Measurements from ENCODE around the gene CBLC.

The CBLC gene

DNA sequence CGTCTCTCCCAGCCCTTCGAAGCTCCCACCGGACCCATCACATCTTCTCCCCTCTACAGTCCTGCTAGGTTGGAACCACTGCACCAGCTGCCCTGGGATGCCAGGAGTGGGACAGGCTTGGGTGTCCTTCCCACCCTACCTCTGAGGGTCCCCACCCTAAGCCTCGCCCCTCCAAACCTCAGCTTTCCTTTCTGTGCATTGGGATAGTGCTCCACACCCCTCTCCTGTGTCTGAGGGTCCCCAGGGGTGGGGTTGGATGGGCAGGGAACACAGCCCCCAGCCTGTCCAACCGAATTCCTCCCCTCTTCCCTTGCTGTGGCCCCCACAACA, 31.1 kb upstream of the CBLC start:
- in situ Hi-C loops (cut with HindIII; ENCODE audit: low sequenced_read_pairs), result no loop called here

DNA sequence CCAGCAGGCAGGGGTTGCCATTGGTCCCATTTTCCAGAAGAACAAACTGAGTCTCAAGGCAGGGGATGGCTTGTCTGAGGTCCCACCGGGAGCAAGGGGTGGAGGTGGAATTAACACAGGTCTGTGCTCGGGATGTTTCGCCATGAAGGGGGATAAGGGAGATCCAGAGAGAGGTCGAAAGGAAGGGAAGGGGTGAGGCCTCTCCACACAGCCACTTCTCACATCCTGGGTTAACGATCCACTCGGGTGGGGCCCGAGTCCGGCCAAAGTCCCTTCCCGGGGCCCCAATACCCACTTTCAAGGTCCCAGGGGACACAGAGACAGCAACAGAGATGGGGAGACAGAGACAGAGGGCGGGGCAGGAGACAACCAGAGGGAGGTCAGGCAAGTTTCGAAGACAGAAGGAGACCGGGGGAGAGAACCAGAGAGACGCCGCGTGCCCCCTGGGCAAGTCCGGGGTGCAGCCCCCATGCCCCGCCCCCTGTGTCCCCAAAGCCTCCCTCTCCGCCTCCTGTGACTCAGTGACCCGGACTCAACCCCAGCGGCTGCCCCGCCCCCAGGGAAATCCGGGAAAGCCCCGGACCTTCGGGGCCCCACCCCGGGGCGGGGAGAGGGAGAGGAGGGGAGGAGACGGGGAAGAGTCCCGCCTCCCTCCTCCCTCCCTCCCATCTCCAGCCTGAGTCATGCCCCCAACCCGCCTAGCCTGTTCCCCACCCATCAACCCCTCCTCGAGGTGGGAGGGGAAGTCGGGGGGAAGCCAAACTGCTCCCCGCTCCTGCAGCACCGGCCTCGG, 30.5 kb upstream of the CBLC start:
- in situ Hi-C loops (cut with HindIII; ENCODE audit: low sequenced_read_pairs), result no loop called here

DNA sequence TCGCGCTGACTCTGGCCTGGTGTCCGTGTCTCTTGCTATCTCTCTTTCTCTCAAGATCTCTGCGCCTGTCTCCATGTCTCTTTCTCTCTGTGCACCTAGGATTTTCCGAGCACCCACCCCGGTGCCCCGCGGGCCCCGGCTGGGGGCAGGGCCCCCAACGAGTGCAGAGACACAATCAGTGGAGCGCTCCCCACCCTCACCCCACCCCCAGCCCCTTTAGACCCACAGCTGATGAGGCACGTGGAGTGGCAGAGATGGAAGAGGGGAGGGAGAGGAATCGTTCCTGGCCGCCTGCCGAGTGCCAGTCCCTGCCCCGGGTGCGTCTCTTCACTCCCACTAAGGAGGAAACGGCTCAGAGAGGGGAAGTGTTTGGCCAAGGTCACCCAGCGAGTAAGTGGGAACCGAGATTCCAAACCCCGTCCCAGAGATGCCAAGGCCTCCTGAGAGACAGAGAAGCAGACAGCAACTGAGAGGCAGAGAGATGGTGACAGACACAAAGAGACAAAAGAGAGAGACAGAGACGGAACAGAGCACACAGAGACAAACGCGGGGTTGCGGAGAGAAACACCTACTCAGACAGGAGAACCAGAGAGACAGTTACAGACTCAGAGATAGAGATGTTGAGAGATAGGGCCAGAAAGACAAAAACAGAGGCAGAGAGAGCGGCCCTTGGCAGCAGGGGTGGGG, 29.8 kb upstream of the CBLC start:
- in situ Hi-C loops (cut with HindIII; ENCODE audit: low sequenced_read_pairs), result no loop called here

DNA sequence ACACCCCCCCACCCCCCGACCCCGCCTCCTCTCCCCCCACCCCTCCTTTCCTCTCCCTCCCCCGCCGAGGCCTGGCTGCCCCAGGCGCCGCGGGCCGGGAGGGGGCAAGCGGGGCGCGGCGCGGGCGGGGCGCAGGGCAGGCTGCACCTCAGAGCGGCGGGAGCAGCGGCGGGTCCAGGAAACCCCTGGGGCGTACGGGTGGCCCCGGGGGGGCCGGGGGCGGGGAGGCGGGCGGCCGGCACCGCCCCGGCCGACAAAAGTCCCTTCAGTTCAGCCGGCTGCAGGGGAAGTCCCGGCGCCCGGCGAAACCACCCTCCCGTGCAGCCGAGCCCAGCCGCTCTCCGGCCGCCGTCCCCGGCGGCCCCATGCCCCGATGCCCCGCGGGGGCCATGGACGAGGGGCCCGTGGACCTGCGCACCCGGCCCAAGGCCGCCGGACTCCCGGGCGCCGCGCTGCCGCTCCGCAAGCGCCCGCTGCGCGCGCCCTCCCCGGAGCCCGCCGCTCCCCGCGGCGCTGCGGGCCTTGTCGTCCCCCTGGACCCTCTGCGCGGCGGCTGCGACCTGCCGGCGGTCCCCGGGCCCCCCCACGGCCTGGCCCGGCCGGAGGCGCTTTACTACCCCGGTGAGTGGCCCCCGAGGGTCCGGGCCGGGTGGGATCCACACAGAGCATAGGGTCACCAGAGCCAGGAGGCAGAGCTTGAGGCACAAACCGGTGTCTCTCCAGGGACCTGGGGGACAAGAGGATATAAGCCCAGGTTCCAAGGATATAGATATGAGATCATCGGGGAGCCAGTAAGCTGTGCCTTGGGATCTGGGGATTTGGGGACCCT, 29.1 kb upstream of the CBLC start, which contains the start of gene BCL3:
Gene BCL3, plus strand, starts transcription at position 283 of the 829 bp plus-strand sequence. Its CDS starts 83 bp downstream, at position 366.
- in situ Hi-C loops (cut with HindIII; ENCODE audit: low sequenced_read_pairs), result no loop called here

GRCh38 chr19:44749292-44749691, 28.4 kb upstream of the CBLC start:
- in situ Hi-C loops (cut with HindIII; ENCODE audit: low sequenced_read_pairs), result no loop called here

DNA sequence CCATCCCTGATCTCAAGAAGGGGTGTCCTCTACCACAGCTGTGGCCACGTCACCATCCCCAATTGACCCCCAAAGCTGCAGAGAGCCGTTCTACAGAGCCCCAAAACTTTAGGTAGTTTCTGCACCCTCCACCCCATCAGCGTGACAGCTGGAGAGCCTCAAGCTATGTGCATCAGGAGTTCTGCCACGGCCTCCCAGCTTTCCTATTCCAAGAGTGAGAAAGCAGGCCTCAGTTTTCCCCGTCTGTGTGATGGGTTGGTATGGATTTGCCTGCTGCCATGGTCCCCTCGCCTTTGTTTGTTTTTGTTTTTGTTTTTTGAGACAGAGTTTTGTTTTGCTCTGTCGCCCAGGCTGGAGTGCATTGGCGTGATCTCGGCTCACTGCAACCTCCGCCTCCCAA, 27.7 kb upstream of the CBLC start:
- in situ Hi-C loops (cut with HindIII; ENCODE audit: low sequenced_read_pairs), result no loop called here

- in situ Hi-C loops (cut with HindIII; ENCODE audit: low sequenced_read_pairs), result no loop called here
These were observed 25.4 kb upstream of the CBLC start for GRCh38 chr19:44752123-44752815.

GRCh38 chr19:44752816-44753625, 24.7 kb upstream of the CBLC start:
- in situ Hi-C loops (cut with HindIII; ENCODE audit: low sequenced_read_pairs), result no loop called here

DNA sequence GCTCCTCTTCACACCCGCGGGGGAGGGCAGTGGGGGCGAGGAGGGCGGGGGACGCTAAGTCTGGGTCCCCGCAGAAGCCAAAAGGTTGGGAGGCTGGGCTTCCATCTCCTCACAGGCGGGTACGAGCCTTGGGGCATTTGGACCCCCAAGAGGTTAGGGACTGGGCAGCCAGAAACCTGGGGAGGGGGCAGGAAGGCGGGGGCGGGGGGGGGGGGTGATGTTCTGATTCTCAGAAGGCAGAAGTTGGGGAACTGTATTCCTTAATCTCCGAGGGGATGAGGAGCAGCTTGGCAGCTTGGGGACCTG, 24.1 kb upstream of the CBLC start:
- in situ Hi-C loops (cut with HindIII; ENCODE audit: low sequenced_read_pairs), result no loop called here

- in situ Hi-C loops (cut with HindIII; ENCODE audit: low sequenced_read_pairs), result no loop called here
These were observed 23.5 kb upstream of the CBLC start for GRCh38 chr19:44753932-44754749.

DNA sequence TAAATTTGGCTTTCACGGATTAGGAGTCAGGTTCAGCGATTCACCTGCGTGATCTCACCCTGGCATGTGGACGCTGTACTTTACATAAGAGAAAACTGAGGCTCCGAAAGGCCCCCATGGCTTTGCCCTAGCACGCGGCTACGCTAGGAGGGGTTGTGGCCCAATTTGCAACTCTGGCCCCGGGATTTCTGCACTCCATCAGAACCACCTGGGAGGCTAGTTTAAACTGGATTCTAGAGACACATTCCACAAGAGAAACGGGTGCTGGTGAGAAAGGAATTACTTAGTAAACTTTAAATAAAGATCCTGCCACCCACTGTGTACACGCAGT, 23.0 kb upstream of the CBLC start:
- in situ Hi-C loops (cut with HindIII; ENCODE audit: low sequenced_read_pairs), result no loop called here

DNA sequence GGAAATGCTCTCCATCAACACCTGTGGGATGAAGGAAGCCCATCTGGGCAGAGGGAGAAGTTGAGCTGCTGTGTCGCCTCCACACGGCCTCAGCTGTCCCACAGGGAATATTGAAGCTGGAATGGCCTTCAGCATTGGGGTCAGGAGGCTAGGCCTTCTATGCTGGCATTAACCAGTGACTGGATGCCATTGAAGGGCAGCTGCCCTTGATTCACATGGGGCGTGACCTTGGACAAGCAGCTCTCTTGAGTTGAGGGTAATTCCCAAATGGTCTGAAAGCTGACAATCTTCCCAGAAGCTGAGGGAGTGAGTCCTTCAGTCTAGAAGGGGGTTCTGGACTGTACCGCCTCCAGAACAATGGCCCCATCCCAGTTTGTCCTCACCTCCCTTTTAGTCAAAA, 22.5 kb upstream of the CBLC start:
- in situ Hi-C loops (cut with HindIII; ENCODE audit: low sequenced_read_pairs), result no loop called here

GRCh38 chr19:44756089-44756562, 21.6 kb upstream of the CBLC start:
- in situ Hi-C loops (cut with HindIII; ENCODE audit: low sequenced_read_pairs), result no loop called here

- in situ Hi-C loops (cut with HindIII; ENCODE audit: low sequenced_read_pairs), result no loop called here
These were observed 20.5 kb upstream of the CBLC start for GRCh38 chr19:44757057-44757734.

DNA sequence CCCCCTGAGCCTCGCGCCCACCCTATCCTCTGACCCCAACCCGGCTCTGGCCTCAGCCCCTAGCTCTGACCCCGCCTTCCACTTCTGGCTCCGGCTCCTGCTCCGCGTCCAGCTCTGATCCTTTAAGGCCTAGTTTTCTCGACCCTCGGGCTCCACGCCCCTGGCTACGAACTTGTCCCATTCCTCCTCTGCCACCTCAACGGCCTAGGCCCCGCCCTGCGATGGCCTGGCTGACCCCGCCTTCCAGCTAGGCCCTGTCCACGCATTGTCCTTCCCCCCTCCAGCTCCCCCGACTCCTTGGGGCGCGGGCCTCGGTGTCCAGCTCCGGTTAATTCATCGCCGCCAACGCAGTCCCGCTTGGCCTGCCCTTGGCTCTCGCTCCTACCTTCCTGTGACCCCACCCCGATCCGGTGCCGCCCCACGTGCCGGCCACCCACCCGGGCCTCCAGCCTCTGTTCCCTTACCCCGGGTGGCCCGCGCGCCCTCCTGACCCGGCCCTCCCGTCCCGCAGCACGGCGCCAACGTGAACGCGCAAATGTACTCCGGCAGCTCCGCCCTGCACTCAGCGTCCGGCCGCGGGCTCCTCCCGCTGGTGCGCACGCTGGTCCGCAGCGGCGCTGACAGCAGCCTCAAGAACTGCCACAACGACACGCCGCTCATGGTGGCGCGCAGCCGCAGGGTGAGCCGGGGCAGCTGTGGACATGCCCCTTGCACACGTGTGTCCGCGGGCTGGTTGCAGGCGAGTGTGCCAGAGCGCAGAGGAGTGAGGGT, 19.8 kb upstream of the CBLC start:
- in situ Hi-C loops (cut with HindIII; ENCODE audit: low sequenced_read_pairs), result no loop called here

DNA sequence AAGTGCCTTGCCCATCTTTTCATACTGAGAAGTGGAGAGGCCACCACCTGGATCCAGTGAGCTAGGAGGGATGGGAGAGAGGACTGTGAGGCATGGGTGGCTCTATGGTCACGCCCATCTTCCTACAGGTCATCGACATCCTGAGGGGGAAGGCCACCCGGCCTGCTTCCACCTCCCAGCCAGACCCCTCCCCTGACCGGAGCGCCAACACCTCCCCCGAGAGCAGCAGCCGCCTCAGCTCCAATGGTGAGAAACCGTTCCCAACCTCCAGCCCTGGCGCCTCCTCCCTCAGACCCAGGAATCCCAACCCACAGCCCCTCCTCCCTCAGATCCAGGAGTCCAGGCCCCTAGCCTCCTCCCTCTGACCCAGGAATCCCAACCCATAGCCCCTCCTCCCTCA, 19.1 kb upstream of the CBLC start:
- in situ Hi-C loops (cut with HindIII; ENCODE audit: low sequenced_read_pairs), result no loop called here

DNA sequence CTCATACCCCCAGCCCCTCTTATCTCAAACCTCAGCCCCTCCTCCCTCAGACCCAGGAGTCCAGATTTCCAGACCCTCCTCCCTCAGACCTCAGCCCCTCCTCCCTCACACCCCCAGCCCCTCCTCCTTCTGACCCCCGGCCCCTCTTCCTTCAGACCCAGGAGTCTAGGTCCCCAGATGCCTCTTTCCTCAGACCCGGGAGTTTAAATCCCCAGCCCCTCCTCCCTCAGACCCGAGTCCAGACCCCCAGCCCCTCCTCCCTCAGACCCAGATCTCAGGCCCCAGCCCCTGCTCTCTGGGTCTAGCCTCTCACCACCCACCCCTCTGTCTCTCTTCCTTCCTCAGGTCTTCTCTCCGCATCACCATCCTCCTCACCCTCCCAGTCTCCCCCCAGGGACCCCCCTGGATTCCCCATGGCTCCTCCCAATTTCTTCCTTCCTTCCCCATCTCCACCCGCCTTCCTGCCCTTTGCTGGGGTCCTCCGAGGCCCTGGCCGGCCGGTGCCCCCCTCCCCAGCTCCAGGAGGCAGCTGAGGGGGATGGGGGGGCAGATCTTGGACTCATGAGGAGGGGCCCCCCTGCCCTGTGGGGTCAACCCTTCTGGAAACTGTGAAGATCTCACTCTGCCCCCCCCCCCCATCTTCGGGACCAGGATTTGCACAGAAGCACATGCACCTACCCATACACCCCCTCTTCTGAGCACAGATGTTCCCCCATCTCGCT, 18.4 kb upstream of the CBLC start:
- in situ Hi-C loops (cut with HindIII; ENCODE audit: low sequenced_read_pairs), result no loop called here

GRCh38 chr19:44762038-44762437, 15.7 kb upstream of the CBLC start:
- in situ Hi-C loops (cut with HindIII; ENCODE audit: low sequenced_read_pairs), result no loop called here
